GM23338 (cell line): ENCODE measurements around the gene LMF2. TPM values are rescaled to one million over a fixed set of nuclear protein-coding genes. Genes with fewer than 3 reads are reported as not detected.

ENCODE experiments used
- ATAC-seq: fragments of 200-7000 bp; cut with Tn5 transposase; 3 replicates; pipeline ENCODE4 v1.9.1; 2020
- DNase-seq: peaks from one replicate; pipeline ENCODE4 v3.0.0-alpha.2; 2015; ENCODE audit warnings: low spot score
- H2AFZ ChIP-seq: fragments of 200-600 bp; sonication (generic); 2 replicates; pipeline ENCODE4 v1.8.0; 2016; ENCODE audit warnings: antibody characterized with exemption, mild to moderate bottlenecking, moderate library complexity
- H3F3A ChIP-seq: fragments of 200-600 bp; sonication (generic); replicated peaks from 2 replicates; pipeline ENCODE4 v1.8.0; 2017; ENCODE audit warnings: antibody characterized with exemption, mixed run types, low read depth
- H3K27ac ChIP-seq: fragments of 200-600 bp; sonication (generic); 2 replicates; pipeline ENCODE4 v1.6.1; 2016; ENCODE audit warnings: low read depth
- H3K27me3 ChIP-seq: fragments of 200-600 bp; sonication (generic); 2 replicates; pipeline ENCODE4 v1.8.0; 2016; ENCODE audit warnings: mild to moderate bottlenecking, mixed run types, moderate library complexity; ENCODE audit not compliant: insufficient read depth
- H3K36me3 ChIP-seq: fragments of 200-600 bp; sonication (generic); 2 replicates; pipeline ENCODE4 v1.8.0; 2016; ENCODE audit warnings: mild to moderate bottlenecking; ENCODE audit not compliant: insufficient read depth
- H3K4me1 ChIP-seq: fragments of 200-600 bp; sonication (generic); 2 replicates; pipeline ENCODE4 v1.8.0; 2016; ENCODE audit warnings: mild to moderate bottlenecking, moderate library complexity; ENCODE audit not compliant: insufficient read depth
- H3K4me2 ChIP-seq: fragments of 200-600 bp; sonication (generic); 2 replicates; pipeline ENCODE4 v1.7.1; 2017; ENCODE audit warnings: mixed run types
- H3K4me3 ChIP-seq: fragments of 200-600 bp; sonication (generic); 2 replicates; pipeline ENCODE4 v1.6.1; 2016; ENCODE audit warnings: mixed run types
- H3K79me2 ChIP-seq: fragments of 200-600 bp; sonication (generic); replicated peaks from 2 replicates; pipeline ENCODE4 v1.8.0; 2017; ENCODE audit warnings: mild to moderate bottlenecking; ENCODE audit not compliant: insufficient read depth
- H3K9me2 ChIP-seq: fragments of 200-600 bp; sonication (generic); 2 replicates; pipeline ENCODE4 v1.8.0; 2017; ENCODE audit not compliant: insufficient read depth
- H4K20me1 ChIP-seq: fragments of 200-600 bp; sonication (generic); replicated peaks from 2 replicates; pipeline ENCODE4 v1.8.0; 2017; ENCODE audit warnings: mild to moderate bottlenecking; ENCODE audit not compliant: insufficient read depth
- H3K27ac Mint-ChIP-seq: 2 replicates; pipeline ENCODE4 v1.8.0; 2020; ENCODE audit warnings: inconsistent platforms, mild to moderate bottlenecking, moderate library complexity, mixed read lengths
- H3K27me3 Mint-ChIP-seq: 3 replicates; pipeline ENCODE4 v1.8.0; 2022; ENCODE audit warnings: low read depth, mild to moderate bottlenecking, moderate library complexity, mixed read lengths, inconsistent platforms; ENCODE audit not compliant: insufficient read depth, poor library complexity
- H3K36me3 Mint-ChIP-seq: 3 replicates; pipeline ENCODE4 v1.8.0; 2021; ENCODE audit warnings: low read depth, mild to moderate bottlenecking, inconsistent platforms, moderate library complexity, mixed read lengths
- H3K4me1 Mint-ChIP-seq: 3 replicates; pipeline ENCODE4 v1.8.0; 2020; ENCODE audit warnings: mild to moderate bottlenecking, inconsistent platforms, mixed read lengths
- H3K4me3 Mint-ChIP-seq: 3 replicates; pipeline ENCODE4 v1.8.0; 2021; ENCODE audit warnings: moderate library complexity, mild to moderate bottlenecking, inconsistent platforms, mixed read lengths
- H3K9me3 Mint-ChIP-seq: 3 replicates; pipeline ENCODE4 v1.8.0; 2020; ENCODE audit warnings: moderate library complexity, mild to moderate bottlenecking, inconsistent platforms, mixed read lengths
- CTCF ChIP-seq, 2 experiments: fragments of 200-600 bp in 1 of 2; sonication (generic) in 1 of 2; conservative IDR thresholded peaks; 2 replicates each; pipeline versions ENCODE4 v1.5.1 to v1.6.1; 2016 to 2017; ENCODE audit warnings: antibody characterized with exemption in 2 of 2, low read depth in 2 of 2, mild to moderate bottlenecking in 2 of 2, moderate library complexity in 1 of 2
- EZH2 ChIP-seq: fragments of 200-600 bp; sonication (generic); IDR thresholded peaks from one replicate; pipeline ENCODE4 v1.8.0; 2017; ENCODE audit warnings: antibody characterized with exemption, mild to moderate bottlenecking, low read depth; ENCODE audit not compliant: unreplicated experiment
- EZH2phosphoT487 ChIP-seq: fragments of 200-600 bp; sonication (generic); IDR thresholded peaks from one replicate; pipeline ENCODE4 v1.8.1; 2018; ENCODE audit warnings: antibody characterized with exemption; ENCODE audit not compliant: unreplicated experiment
- JUNB ChIP-seq: IDR thresholded peaks from one replicate; pipeline ENCODE4 v1.6.1; 2016; ENCODE audit warnings: antibody characterized with exemption; ENCODE audit not compliant: unreplicated experiment
- NANOG ChIP-seq: IDR thresholded peaks from 2 replicates; pipeline ENCODE4 v1.6.1; 2016; ENCODE audit warnings: antibody characterized with exemption, borderline replicate concordance
- POLR2AphosphoS5 ChIP-seq: IDR thresholded peaks from 2 replicates; pipeline ENCODE4 v1.6.1; 2016; ENCODE audit warnings: antibody characterized with exemption, low read depth
- REST ChIP-seq: IDR thresholded peaks from one replicate; pipeline ENCODE4 v1.6.1; 2018; ENCODE audit warnings: antibody characterized with exemption; ENCODE audit not compliant: unreplicated experiment
- STAT1 ChIP-seq: IDR thresholded peaks from one replicate; pipeline ENCODE4 v1.6.1; 2016; ENCODE audit warnings: antibody characterized with exemption; ENCODE audit not compliant: unreplicated experiment
- ZNF331 ChIP-seq: fragments of 250-450 bp; sonication (Bioruptor Pico); IDR thresholded peaks from 2 replicates; pipeline ENCODE4 v1.5.0; 2020; ENCODE audit warnings: low read depth, mild to moderate bottlenecking, moderate library complexity
- polyA plus RNA-seq: library from polyadenylated mRNA; unstranded; fragments of >200 nt; fragmentation: Nextera tagmentation; extraction: Ambion mirVana; gene quantifications from 2 replicates; pipeline ENCODE4 v1.2.1, GENCODE V29; 2016
- total RNA-seq: library from RNA; depleted of rRNA; stranded (reverse); fragments of >200 nt; shearing (Covaris generic); gene quantifications from 2 replicates; pipeline ENCODE4 v1.2.3, GENCODE V29; 2014
- TF ChIP-seq, protein P1 (sequence below): fragments of 250-450 bp; sonication (Bioruptor Pico); IDR thresholded peaks from 2 replicates; pipeline ENCODE4 v1.5.0; 2020; ENCODE audit warnings: mild to moderate bottlenecking, moderate library complexity

The LMF2 gene
- total and polyA plus RNA-seq, 2 experiments from 2014 or later = 15.6 to 36.3 TPM

- TF ChIP-seq, protein P1, sequence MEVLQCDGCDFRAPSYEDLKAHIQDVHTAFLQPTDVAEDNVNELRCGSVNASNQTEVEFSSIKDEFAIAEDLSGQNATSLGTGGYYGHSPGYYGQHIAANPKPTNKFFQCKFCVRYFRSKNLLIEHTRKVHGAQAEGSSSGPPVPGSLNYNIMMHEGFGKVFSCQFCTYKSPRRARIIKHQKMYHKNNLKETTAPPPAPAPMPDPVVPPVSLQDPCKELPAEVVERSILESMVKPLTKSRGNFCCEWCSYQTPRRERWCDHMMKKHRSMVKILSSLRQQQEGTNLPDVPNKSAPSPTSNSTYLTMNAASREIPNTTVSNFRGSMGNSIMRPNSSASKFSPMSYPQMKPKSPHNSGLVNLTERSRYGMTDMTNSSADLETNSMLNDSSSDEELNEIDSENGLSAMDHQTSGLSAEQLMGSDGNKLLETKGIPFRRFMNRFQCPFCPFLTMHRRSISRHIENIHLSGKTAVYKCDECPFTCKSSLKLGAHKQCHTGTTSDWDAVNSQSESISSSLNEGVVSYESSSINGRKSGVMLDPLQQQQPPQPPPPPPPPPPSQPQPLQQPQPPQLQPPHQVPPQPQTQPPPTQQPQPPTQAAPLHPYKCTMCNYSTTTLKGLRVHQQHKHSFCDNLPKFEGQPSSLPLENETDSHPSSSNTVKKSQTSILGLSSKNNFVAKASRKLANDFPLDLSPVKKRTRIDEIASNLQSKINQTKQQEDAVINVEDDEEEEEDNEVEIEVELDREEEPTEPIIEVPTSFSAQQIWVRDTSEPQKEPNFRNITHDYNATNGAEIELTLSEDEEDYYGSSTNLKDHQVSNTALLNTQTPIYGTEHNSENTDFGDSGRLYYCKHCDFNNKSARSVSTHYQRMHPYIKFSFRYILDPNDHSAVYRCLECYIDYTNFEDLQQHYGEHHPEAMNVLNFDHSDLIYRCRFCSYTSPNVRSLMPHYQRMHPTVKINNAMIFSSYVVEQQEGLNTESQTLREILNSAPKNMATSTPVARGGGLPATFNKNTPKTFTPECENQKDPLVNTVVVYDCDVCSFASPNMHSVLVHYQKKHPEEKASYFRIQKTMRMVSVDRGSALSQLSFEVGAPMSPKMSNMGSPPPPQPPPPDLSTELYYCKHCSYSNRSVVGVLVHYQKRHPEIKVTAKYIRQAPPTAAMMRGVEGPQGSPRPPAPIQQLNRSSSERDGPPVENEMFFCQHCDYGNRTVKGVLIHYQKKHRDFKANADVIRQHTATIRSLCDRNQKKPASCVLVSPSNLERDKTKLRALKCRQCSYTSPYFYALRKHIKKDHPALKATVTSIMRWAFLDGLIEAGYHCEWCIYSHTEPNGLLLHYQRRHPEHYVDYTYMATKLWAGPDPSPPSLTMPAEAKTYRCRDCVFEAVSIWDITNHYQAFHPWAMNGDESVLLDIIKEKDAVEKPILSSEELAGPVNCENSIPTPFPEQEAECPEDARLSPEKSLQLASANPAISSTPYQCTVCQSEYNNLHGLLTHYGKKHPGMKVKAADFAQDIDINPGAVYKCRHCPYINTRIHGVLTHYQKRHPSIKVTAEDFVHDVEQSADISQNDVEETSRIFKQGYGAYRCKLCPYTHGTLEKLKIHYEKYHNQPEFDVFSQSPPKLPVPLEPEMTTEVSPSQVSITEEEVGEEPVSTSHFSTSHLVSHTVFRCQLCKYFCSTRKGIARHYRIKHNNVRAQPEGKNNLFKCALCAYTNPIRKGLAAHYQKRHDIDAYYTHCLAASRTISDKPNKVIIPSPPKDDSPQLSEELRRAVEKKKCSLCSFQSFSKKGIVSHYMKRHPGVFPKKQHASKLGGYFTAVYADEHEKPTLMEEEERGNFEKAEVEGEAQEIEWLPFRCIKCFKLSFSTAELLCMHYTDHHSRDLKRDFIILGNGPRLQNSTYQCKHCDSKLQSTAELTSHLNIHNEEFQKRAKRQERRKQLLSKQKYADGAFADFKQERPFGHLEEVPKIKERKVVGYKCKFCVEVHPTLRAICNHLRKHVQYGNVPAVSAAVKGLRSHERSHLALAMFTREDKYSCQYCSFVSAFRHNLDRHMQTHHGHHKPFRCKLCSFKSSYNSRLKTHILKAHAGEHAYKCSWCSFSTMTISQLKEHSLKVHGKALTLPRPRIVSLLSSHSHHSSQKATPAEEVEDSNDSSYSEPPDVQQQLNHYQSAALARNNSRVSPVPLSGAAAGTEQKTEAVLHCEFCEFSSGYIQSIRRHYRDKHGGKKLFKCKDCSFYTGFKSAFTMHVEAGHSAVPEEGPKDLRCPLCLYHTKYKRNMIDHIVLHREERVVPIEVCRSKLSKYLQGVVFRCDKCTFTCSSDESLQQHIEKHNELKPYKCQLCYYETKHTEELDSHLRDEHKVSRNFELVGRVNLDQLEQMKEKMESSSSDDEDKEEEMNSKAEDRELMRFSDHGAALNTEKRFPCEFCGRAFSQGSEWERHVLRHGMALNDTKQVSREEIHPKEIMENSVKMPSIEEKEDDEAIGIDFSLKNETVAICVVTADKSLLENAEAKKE = no peak
- TF ChIP-seq EZH2phosphoT487 (no peak), POLR2AphosphoS5 (no peak), NANOG (no peak), ZNF331 (no peak)
These were observed 45.4 kb downstream of the LMF2 start (continued) for GRCh38 chr22:50461979-50462540.

DNA sequence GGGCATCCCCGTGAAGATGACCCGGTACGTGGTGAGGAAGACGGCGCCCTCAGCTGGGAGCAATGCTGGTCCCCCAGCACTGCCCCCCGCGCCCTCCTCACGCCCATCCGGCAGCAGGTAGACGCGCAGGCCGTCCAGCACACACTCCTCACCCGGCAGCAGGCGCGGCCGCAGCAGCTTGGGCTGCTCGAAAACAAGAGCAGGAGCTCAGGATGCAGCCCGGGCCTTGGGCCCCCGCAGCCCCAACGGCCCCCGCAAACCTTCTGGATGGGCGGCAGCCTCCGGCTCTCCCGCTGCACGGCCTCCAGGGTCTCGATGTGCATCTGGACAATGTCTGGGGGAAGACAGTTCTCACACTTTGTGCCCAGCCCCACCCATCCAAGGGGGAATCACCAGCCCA lies 46.0 kb downstream of the LMF2 start:
- no peaks in the 10 kb centered on the region for H3K9me2 ChIP-seq
- no peaks in the 10 kb centered on the region for H3K36me3 ChIP-seq
- H3K4me2 ChIP-seq = no peak overlapping the region
- no peak overlapping the region for H3K4me3 Mint-ChIP-seq
- H3K9me3 Mint-ChIP-seq = no peaks in the 10 kb centered on the region
- H3K4me1 Mint-ChIP-seq = no peaks in the 10 kb centered on the region; the same call in 2 of the 3 replicates
- no peak overlapping the region for H3K27ac Mint-ChIP-seq
- 0 out of 2 replicates have a peak, but pooled peaks cover 3% of the 10 kb centered on the region for H3F3A ChIP-seq
- no peak overlapping the region for H3K4me3 ChIP-seq
- no peak overlapping the region for H3K27ac ChIP-seq
- peaks cover 10% of the 10 kb centered on the region for H3K27me3 Mint-ChIP-seq
- H3K27me3 ChIP-seq = no peaks in the 10 kb centered on the region
- no peaks in the 10 kb centered on the region for H3K79me2 ChIP-seq
- no peak overlapping the region for H2AFZ ChIP-seq
- H4K20me1 ChIP-seq = peaks cover 6% of the 10 kb centered on the region
- peaks cover 47% of the 10 kb centered on the region for H3K36me3 Mint-ChIP-seq
- DNase-seq = no peak
- H3K4me1 ChIP-seq = no peaks in the 10 kb centered on the region
- no peak for ATAC-seq
- no peak for TF ChIP-seq CTCF (conservative IDR thresholded peaks at IDR 0.05; ENCODE audit: low read depth in 2 of 2)
- TF ChIP-seq EZH2 = no peak
- no peak for TF ChIP-seq REST
- TF ChIP-seq JUNB = no peak
- no peak for TF ChIP-seq STAT1
